Liver (tissue), 9 donors: ENCODE results near the gene USP5. TPM values are rescaled to one million over a fixed set of nuclear protein-coding genes. Genes with fewer than 3 reads are reported as not detected.

Experiments used
- DNase-seq: peaks from one replicate; pipeline ENCODE4 v3.0.0-alpha.2; 2017; ENCODE audit warnings: low spot score
- H3K27ac ChIP-seq, 2 donors: one replicate each; pipeline ENCODE4 v1.7.0; 2013; ENCODE audit warnings: inconsistent platforms in 2 of 2, low read length in 2 of 2, control low read depth in 1 of 2, low read depth in 1 of 2, mild to moderate bottlenecking in 1 of 2
- H3K27me3 ChIP-seq, 4 donors: one replicate each; pipeline versions ENCODE4 v1.6.1 to v1.7.0; 2013; ENCODE audit warnings: low read length in 3 of 4, inconsistent platforms in 1 of 4, mild to moderate bottlenecking in 1 of 4, moderate library complexity in 1 of 4; ENCODE audit not compliant: control insufficient read depth in 4 of 4, insufficient read depth in 4 of 4
- H3K36me3 ChIP-seq, 4 donors: one replicate each; pipeline versions ENCODE4 v1.6.1 to v1.7.0; 2013; ENCODE audit warnings: low read length in 3 of 4, mild to moderate bottlenecking in 3 of 4, low read depth in 1 of 4, moderate library complexity in 1 of 4; ENCODE audit not compliant: control insufficient read depth in 4 of 4, insufficient read depth in 3 of 4
- H3K4me1 ChIP-seq, 4 donors: one replicate each; pipeline versions ENCODE4 v1.6.1 to v1.7.0; 2013; ENCODE audit warnings: low read length in 3 of 4, mild to moderate bottlenecking in 3 of 4, moderate library complexity in 1 of 4; ENCODE audit not compliant: control insufficient read depth in 4 of 4, insufficient read depth in 4 of 4
- H3K4me3 ChIP-seq, 3 donors: one replicate each; pipeline versions ENCODE4 v1.6.1 to v1.7.0; 2013; ENCODE audit warnings: low read length in 3 of 3, control low read depth in 1 of 3, low read depth in 1 of 3, mild to moderate bottlenecking in 1 of 3
- H3K9ac ChIP-seq, 2 donors: one replicate each; pipeline ENCODE4 v1.7.0; 2013; ENCODE audit warnings: low read length in 2 of 2, mild to moderate bottlenecking in 2 of 2, moderate library complexity in 2 of 2, control low read depth in 1 of 2, low read depth in 1 of 2
- H3K9me3 ChIP-seq, 4 donors: one replicate each; pipeline versions ENCODE4 v1.6.1 to v1.7.0; 2013; ENCODE audit warnings: low read length in 3 of 4; ENCODE audit not compliant: control insufficient read depth in 4 of 4
- ATF3 ChIP-seq: IDR thresholded peaks from 2 replicates; pipeline ENCODE4 v1.6.1; 2016; ENCODE audit warnings: antibody characterized with exemption
- EGR1 ChIP-seq, 2 donors: IDR thresholded peaks; 2 replicates each; pipeline ENCODE4 v1.6.1; 2016 to 2018; ENCODE audit warnings: antibody characterized with exemption in 2 of 2, low read depth in 2 of 2
- FOXA1 ChIP-seq: IDR thresholded peaks from 2 replicates; pipeline ENCODE4 v1.6.1; 2016; ENCODE audit warnings: antibody characterized with exemption
- FOXA2 ChIP-seq: IDR thresholded peaks from 2 replicates; pipeline ENCODE4 v1.6.1; 2016; ENCODE audit warnings: antibody characterized with exemption
- GABPA ChIP-seq, 2 donors: IDR thresholded peaks in 1 of 2; conservative IDR thresholded peaks in 1 of 2; 2 replicates each; pipeline ENCODE4 v1.6.1; 2016; ENCODE audit warnings: antibody characterized with exemption in 2 of 2, mild to moderate bottlenecking in 1 of 2, moderate library complexity in 1 of 2
- HNF4A ChIP-seq, 2 donors: conservative IDR thresholded peaks; 2 replicates each; pipeline ENCODE4 v1.6.1; 2016; ENCODE audit warnings: antibody characterized with exemption in 2 of 2, mild to moderate bottlenecking in 2 of 2
- HNF4G ChIP-seq: IDR thresholded peaks from 2 replicates; pipeline ENCODE4 v1.6.1; 2016; ENCODE audit warnings: antibody characterized with exemption
- JUND ChIP-seq, 2 donors: IDR thresholded peaks; 2 replicates each; pipeline ENCODE4 v1.6.1; 2016; ENCODE audit warnings: antibody characterized with exemption in 2 of 2
- NR2F2 ChIP-seq: IDR thresholded peaks from 2 replicates; pipeline ENCODE4 v1.6.1; 2016; ENCODE audit warnings: antibody characterized with exemption
- RAD21 ChIP-seq, 2 donors: IDR thresholded peaks; 2 replicates each; pipeline ENCODE4 v1.6.1; 2016; ENCODE audit warnings: antibody characterized with exemption in 2 of 2, mild to moderate bottlenecking in 2 of 2
- REST ChIP-seq: IDR thresholded peaks from 2 replicates; pipeline ENCODE4 v1.6.1; 2016; ENCODE audit warnings: antibody characterized with exemption, mild to moderate bottlenecking
- RXRA ChIP-seq, 2 donors: IDR thresholded peaks; 2 replicates each; pipeline ENCODE4 v1.6.1; 2017 to 2018; ENCODE audit warnings: antibody characterized with exemption in 2 of 2, mild to moderate bottlenecking in 1 of 2
- SP1 ChIP-seq: IDR thresholded peaks from 2 replicates; pipeline ENCODE4 v1.6.1; 2018; ENCODE audit warnings: antibody characterized with exemption, mild to moderate bottlenecking
- TAF1 ChIP-seq: conservative IDR thresholded peaks from 2 replicates; pipeline ENCODE4 v1.6.1; 2016; ENCODE audit warnings: antibody characterized with exemption, mild to moderate bottlenecking
- YY1 ChIP-seq: IDR thresholded peaks from 2 replicates; pipeline ENCODE4 v1.6.1; 2016; ENCODE audit warnings: antibody characterized with exemption, mild to moderate bottlenecking
- WGBS: extraction: QIAGEN DNeasy Blood & Tissue Kit; methylation state at CpG from one replicate; pipeline ENCODE4 v1.1.7; 2013; 5-methylcytosine and 5-hydroxymethylcytosine counted together
- polyA plus RNA-seq, 2 donors: library from polyadenylated mRNA; stranded (reverse) in 1 of 2; unstranded in 1 of 2; fragments of 200-250 nt in 1 of 2; fragments of >200 nt in 1 of 2; fragmentation: Nextera tagmentation in 1 of 2; extraction: Ambion mirVana in 1 of 2; gene quantifications; one replicate each; pipeline versions ENCODE4 v1.2.1 to v1.2.3, GENCODE V29; 2013 to 2015
- total RNA-seq, 2 donors: library from RNA; depleted of rRNA; stranded (reverse); fragments of >200 nt; gene quantifications; one replicate each; pipeline ENCODE4 v1.2.3, GENCODE V29; 2014
- TF ChIP-seq, protein P1 (sequence below): fragments of 150-350 bp; IDR thresholded peaks from 2 replicates; pipeline ENCODE4 v1.5.1; 2017; ENCODE audit warnings: improper control_type of control experiment, low read depth, low read length; ENCODE audit not compliant: missing input control
- TF ChIP-seq, protein P2 (sequence below): IDR thresholded peaks from 2 replicates; pipeline ENCODE4 v1.6.1; 2016; ENCODE audit warnings: antibody characterized with exemption
- TF ChIP-seq, protein P3 (sequence below): IDR thresholded peaks from 2 replicates; pipeline ENCODE4 v1.6.1; 2016; ENCODE audit warnings: antibody characterized with exemption
- donor health status: healthy.
- donor health status: healthy.
- donor health status: healthy.
- donor health status: healthy.
- donor health status: healthy.

Gene USP5
- total and polyA plus RNA-seq, 4 donors: 15.2 to 41.0 (median 35.7) TPM

GRCh38 chr12:6833189-6833890 is 18.6 kb upstream of the USP5 start:
- Histone ChIP-seq H3K9me3 (no peaks in the 10 kb centered on the region), H3K36me3 (peaks cover 0 to 2% (median 0%) of the 10 kb centered on the region in 4 donors), H3K27ac (no peak overlapping the region), H3K4me3 (no peak overlapping the region), H3K4me1 (peaks cover 5 to 10% (median 9%) of the 10 kb centered on the region in 4 donors), H3K9ac (no peak overlapping the region), H3K27me3 (no peaks in the 10 kb centered on the region)
- DNase-seq: no peak
- WGBS: 86% methylated on average over 6 of the region's 6 CpGs
- TF ChIP-seq, protein P1, sequence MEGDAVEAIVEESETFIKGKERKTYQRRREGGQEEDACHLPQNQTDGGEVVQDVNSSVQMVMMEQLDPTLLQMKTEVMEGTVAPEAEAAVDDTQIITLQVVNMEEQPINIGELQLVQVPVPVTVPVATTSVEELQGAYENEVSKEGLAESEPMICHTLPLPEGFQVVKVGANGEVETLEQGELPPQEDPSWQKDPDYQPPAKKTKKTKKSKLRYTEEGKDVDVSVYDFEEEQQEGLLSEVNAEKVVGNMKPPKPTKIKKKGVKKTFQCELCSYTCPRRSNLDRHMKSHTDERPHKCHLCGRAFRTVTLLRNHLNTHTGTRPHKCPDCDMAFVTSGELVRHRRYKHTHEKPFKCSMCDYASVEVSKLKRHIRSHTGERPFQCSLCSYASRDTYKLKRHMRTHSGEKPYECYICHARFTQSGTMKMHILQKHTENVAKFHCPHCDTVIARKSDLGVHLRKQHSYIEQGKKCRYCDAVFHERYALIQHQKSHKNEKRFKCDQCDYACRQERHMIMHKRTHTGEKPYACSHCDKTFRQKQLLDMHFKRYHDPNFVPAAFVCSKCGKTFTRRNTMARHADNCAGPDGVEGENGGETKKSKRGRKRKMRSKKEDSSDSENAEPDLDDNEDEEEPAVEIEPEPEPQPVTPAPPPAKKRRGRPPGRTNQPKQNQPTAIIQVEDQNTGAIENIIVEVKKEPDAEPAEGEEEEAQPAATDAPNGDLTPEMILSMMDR: no peak
- TF ChIP-seq ATF3: no peak
- no peak for TF ChIP-seq HNF4A (conservative IDR thresholded peaks at IDR 0.05)
- TF ChIP-seq RXRA (IDR thresholded peaks at IDR 0.05): no peak
- TF ChIP-seq, protein P2, sequence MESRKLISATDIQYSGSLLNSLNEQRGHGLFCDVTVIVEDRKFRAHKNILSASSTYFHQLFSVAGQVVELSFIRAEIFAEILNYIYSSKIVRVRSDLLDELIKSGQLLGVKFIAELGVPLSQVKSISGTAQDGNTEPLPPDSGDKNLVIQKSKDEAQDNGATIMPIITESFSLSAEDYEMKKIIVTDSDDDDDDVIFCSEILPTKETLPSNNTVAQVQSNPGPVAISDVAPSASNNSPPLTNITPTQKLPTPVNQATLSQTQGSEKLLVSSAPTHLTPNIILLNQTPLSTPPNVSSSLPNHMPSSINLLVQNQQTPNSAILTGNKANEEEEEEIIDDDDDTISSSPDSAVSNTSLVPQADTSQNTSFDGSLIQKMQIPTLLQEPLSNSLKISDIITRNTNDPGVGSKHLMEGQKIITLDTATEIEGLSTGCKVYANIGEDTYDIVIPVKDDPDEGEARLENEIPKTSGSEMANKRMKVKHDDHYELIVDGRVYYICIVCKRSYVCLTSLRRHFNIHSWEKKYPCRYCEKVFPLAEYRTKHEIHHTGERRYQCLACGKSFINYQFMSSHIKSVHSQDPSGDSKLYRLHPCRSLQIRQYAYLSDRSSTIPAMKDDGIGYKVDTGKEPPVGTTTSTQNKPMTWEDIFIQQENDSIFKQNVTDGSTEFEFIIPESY: no peak
- TF ChIP-seq JUND (IDR thresholded peaks at IDR 0.05): no peak
- TF ChIP-seq SP1: no peak
- no peak for TF ChIP-seq REST
- TF ChIP-seq YY1: no peak
- no peak for TF ChIP-seq FOXA2
- TF ChIP-seq RAD21 (IDR thresholded peaks at IDR 0.05): no peak
- no peak for TF ChIP-seq EGR1 (IDR thresholded peaks at IDR 0.05; ENCODE audit: low read depth in 2 of 2)
- no peak for TF ChIP-seq TAF1
- no peak for TF ChIP-seq HNF4G
- TF ChIP-seq, protein P3, sequence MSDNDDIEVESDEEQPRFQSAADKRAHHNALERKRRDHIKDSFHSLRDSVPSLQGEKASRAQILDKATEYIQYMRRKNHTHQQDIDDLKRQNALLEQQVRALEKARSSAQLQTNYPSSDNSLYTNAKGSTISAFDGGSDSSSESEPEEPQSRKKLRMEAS: no peak
- TF ChIP-seq GABPA (IDR thresholded peaks at IDR 0.05 in 1 of 2, conservative IDR thresholded peaks at IDR 0.05 in 1 of 2): no peak
- no peak for TF ChIP-seq FOXA1
- TF ChIP-seq NR2F2: no peak
